Mesothelial cell of epicardium (in vitro differentiated cells): ENCODE data around the gene ZFPM1. TPM values are rescaled to one million over a fixed set of nuclear protein-coding genes. Genes with fewer than 3 reads are reported as not detected.

Source experiments
- DNase-seq, 2 experiments: peaks; one replicate each; pipeline ENCODE4 v3.0.0; 2021; ENCODE audit warnings: low spot score in 2 of 2; ENCODE audit not compliant: unreplicated experiment in 2 of 2
- H3K27ac Mint-ChIP-seq: 2 replicates; pipeline ENCODE4 v1.8.0; 2021; ENCODE audit warnings: mixed read lengths
- H3K27me3 Mint-ChIP-seq: 2 replicates; pipeline ENCODE4 v1.8.0; 2021; ENCODE audit warnings: low read depth, mixed read lengths
- H3K36me3 Mint-ChIP-seq: 2 replicates; pipeline ENCODE4 v1.8.0; 2021; ENCODE audit warnings: mixed read lengths
- H3K4me1 Mint-ChIP-seq: 2 replicates; pipeline ENCODE4 v1.8.0; 2021; ENCODE audit warnings: mixed read lengths
- H3K4me3 Mint-ChIP-seq: 2 replicates; pipeline ENCODE4 v1.8.0; 2021; ENCODE audit warnings: mild to moderate bottlenecking, moderate library complexity, mixed read lengths
- H3K9me3 Mint-ChIP-seq: 2 replicates; pipeline ENCODE4 v1.8.0; 2021; ENCODE audit warnings: mixed read lengths
- CTCF ChIP-seq: fragments of 200-600 bp; sonication (generic); IDR thresholded peaks from one replicate; pipeline ENCODE4 v1.5.0; 2021; ENCODE audit warnings: antibody characterized with exemption; ENCODE audit not compliant: unreplicated experiment
- total RNA-seq: library from RNA; stranded (reverse); gene quantifications from 3 replicates; pipeline ENCODE4 v1.2.1, GENCODE V29; 2021

ZFPM1 gene
- total RNA-seq, 1 donor from 2014 or later = 56.2 TPM

DNA sequence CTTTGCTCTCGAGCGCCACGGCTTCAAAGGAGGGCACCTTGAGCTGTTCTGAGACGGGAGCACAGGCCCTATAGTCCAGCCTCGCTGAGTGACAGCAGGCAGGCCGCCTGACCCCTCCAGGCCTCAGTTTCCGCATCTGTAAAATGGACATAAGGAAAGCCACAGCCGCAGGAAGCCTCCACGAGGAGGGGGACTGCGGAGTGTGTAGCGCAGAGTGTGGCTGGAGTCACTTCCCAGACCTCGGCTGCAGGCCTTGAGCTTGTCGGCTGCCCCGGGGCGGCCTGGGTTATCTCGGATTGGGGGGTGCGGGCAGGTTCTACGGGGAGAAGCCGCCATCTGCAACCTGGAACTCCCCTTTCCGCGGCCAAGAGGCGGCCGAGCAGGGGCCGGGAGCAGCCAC lies 40.8 kb downstream of the ZFPM1 start:
- peaks cover 22% of the 10 kb centered on the region for H3K4me1 Mint-ChIP-seq
- no peaks in the 10 kb centered on the region for H3K36me3 Mint-ChIP-seq
- peak overlapping the region; percentile 25 for H3K27ac Mint-ChIP-seq
- no peak for TF ChIP-seq CTCF
- H3K27me3 Mint-ChIP-seq = no peaks in the 10 kb centered on the region
- no peak overlapping the region for H3K4me3 Mint-ChIP-seq
- H3K9me3 Mint-ChIP-seq = no peaks in the 10 kb centered on the region
- DNase-seq = no peak

DNA sequence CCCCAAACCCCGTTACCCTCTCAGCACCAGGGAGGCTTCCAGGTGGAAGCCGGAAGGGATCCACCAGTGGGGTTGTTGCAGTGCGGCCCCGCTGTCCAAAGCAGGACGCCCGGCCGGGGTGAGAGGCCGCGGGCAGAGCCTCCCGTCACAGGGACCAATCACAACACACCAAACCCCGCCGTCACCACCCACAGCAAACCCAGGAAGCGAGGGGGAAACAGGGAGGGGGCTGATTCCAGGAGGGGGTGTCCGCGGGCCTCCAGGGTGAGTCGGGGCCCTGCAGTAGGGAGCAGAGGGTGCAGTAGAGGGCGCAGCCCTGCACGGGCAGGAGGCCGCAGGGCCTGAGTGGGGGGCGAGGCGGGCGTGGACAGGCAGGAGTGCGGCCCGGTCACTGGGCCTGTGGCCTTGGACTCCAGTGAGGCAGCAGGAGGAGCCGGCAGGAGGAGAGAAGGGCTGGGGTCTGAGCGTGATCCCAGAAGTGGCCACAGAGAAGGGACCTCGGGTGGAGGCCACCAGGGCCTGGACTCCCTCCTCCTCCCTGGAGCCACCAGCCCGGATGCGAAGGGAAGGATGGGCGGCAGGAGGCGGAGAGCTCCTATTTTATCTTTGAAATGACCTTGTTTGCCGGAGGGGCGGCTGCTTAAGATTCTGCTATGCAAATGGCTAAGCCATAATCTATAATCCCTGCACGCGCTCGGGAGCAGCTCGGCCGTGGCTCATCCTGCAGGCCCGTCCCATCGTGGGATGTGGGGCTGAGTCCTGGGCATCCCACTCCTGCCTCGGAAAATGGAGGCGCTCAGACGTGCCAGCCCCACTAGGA lies 41.5 kb downstream of the ZFPM1 start:
- Mint-ChIP-seq H3K27ac (no peak overlapping the region), H3K9me3 (no peaks in the 10 kb centered on the region), H3K36me3 (no peaks in the 10 kb centered on the region), H3K27me3 (no peaks in the 10 kb centered on the region), H3K4me3 (no peak overlapping the region), H3K4me1 (peaks cover 25% of the 10 kb centered on the region)
- TF ChIP-seq CTCF = no peak
- DNase-seq = no peak

- Mint-ChIP-seq H3K9me3 (no peaks in the 10 kb centered on the region), H3K4me3 (no peak overlapping the region), H3K36me3 (no peaks in the 10 kb centered on the region), H3K27me3 (no peaks in the 10 kb centered on the region), H3K27ac (no peak overlapping the region), H3K4me1 (peaks cover 25% of the 10 kb centered on the region)
- no peak for TF ChIP-seq CTCF
- DNase-seq = no peak
Measured at GRCh38 chr16:88495268-88495772, 42.2 kb downstream of the ZFPM1 start.

GRCh38 chr16:88497561-88498462 lies 44.7 kb downstream of the ZFPM1 start:
- Mint-ChIP-seq H3K36me3 (peaks cover 2% of the 10 kb centered on the region), H3K27ac (peak overlapping the region; percentile 84), H3K4me3 (peak overlapping the region; percentile 15), H3K4me1 (peaks cover 26% of the 10 kb centered on the region), H3K27me3 (no peaks in the 10 kb centered on the region), H3K9me3 (no peaks in the 10 kb centered on the region)
- DNase-seq = peak; percentile 48 to 76
- TF ChIP-seq CTCF = no peak

DNA sequence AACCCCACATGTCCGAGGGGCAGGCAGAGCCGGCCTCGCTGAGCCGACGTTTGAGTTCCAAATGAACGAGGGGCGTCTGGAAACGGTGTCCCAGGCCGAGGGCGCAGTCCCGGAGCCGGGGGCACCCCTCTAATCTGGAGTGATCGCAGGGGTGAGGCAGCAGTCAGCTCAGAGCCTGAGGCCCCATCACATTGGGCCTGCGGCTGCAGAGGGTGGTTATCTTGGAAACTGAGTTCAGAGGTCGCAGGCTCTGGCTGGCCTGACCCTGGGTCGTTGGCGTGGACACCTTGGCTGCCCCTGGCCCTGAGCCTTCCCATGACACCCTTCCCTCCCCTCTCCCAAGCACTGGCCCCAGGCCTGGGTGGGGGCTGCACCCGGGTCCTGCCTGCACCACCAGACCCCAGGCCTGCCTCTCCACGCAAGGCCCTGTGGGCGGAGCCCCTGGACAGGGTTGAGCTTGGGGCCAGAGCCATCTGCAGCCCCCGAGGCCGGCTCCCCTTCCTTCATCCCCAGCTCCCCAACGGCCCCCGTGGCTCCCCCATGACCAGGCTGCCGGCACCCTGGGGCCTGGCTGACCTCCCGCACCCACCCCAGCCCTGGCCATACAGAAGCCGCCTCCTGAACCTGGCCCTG lies 45.6 kb downstream of the ZFPM1 start:
- Mint-ChIP-seq H3K4me1 (peaks cover 28% of the 10 kb centered on the region), H3K4me3 (no peak overlapping the region), H3K27me3 (no peaks in the 10 kb centered on the region), H3K27ac (peak overlapping the region; percentile 84), H3K36me3 (peaks cover 2% of the 10 kb centered on the region), H3K9me3 (no peaks in the 10 kb centered on the region)
- no peak for TF ChIP-seq CTCF
- no peak for DNase-seq
